Measurements from ENCODE around the gene WWOX.
"Not testable (repeated sequence)": the region's sequence is repeated elsewhere in the genome, so short reads cannot be mapped to it uniquely, and the experiment has no call there.

The WWOX gene

DNA sequence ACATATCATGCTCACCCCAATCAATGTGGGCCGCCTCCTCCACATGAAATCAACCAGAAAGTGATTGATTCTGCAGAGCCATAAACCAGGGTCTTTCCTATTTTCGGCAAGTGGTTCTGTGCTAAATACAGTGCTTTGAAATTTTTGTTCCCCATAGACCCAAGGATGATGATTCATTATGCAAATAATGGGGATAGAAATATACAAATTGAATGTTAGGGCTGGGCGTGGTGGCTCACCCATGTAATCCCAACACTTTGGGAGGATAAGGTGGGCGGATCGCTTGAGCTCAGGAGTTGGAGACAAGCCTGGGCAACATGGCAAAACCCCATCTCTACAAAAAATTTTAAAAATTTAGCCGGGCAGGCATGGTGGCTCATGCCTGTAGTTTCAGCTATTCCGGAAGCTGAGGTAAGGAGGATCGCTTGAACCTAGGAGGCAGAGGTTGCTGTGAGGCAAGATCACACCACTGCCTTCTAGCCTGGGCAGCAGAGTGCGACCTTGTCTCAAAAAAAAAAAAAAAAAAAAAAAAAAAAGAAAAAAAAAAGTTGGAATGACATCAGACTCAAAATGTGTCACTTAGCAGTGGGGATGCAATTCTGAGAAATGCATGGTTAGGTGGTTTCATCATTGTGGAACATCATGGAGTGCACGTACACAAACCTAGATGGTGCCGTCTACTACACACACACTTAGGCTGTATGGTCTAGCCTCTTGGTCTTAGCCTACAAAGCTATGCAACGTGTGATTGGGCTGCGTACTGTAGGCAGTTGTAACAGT lies 919.4 kb downstream of the WWOX start:
- no peak for DNase-seq (ENCODE audit: low read depth in 2 of 2)

DNA sequence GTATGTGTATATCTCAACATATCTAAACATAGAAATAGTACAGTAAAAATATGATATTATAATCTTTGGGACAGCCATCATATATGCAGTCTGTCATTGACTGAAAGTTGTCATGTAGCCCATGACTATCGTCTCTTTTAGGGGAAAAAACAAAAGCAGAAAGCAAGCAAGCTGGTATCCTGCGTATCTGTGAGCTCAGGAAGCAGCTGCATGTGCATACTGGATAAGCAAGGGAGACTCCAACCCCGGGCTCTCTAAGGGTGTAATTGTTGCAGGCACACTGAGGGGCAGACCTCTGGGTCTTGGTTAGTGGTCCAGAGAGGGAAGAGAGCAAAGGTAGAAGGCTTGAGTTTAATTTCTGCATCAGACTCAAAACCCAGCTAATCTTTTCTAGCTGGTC lies 920.0 kb downstream of the WWOX start:
- DNase-seq (ENCODE audit: low read depth in 2 of 2): no peak

DNA sequence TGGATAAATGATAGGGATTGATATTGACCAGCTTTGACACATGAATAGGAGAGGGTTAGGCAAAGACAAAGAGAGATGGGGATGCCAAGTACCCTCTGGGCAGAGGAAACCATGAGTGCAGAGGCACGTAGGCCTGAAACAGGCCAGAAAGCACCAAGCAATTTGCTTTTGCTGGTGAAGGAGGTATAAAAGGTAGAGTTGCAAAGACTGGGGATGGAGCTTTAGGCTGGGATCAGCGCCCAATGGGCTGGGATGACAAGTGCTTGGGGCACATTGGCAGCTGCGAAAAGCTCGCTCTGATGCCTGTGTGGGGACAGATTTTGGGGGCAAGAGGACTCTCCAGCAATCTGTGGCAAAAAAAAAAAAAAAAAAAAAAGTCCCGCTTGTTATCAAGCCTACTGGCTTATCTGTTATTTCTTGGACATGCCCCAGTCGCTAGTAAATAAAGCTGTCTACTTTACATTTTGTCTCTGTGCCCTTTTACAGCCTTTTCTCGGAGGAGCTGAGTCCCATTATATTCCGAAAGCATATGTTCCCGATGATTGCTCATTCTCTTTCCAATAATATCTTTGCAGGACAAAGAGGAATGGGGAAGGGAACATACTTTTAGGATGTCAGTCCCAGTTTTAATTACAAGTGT lies 922.7 kb downstream of the WWOX start:
- DNase-seq (ENCODE audit: low read depth in 2 of 2): no peak

DNA sequence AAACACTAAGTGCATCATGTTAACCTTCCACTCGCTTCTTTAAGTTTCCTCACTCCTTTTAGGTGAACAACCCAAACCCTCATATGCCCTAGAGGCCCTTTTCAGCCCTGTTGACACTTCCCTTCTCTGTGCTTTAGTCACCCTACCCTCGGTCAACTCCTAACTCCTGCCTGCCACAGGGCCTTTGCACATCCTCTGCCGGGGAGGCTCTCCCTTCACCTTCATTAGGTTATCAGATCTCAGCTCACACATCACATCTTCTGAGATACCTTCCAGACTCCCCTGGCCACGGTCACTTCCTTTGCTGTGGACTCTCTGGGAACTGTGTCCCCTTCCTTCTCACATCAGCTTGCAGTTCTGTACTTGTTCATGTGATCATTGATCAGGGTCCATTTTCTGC lies 926.7 kb downstream of the WWOX start:
- no peak for DNase-seq (ENCODE audit: low read depth in 2 of 2)

DNA sequence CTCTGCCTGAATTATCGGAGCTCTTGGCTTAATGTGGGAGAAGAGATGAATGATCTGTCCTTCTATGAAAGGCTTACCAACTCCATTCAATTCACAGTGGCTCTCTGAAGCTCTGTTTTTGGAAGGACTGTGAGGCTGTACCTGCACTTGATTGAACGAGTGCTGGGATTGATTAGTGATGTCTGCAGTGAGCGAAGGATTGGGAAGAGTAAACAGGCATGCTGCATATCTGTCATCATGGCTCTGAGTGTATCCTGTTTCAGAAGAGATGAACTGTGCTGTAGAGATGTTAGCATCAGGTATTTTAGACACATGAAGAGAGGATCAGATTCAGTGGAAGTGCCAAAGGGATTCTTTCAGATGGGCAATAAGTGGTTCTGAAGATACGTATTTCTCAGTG lies 937.1 kb downstream of the WWOX start:
- no peak for DNase-seq (ENCODE audit: low read depth in 2 of 2)

DNA sequence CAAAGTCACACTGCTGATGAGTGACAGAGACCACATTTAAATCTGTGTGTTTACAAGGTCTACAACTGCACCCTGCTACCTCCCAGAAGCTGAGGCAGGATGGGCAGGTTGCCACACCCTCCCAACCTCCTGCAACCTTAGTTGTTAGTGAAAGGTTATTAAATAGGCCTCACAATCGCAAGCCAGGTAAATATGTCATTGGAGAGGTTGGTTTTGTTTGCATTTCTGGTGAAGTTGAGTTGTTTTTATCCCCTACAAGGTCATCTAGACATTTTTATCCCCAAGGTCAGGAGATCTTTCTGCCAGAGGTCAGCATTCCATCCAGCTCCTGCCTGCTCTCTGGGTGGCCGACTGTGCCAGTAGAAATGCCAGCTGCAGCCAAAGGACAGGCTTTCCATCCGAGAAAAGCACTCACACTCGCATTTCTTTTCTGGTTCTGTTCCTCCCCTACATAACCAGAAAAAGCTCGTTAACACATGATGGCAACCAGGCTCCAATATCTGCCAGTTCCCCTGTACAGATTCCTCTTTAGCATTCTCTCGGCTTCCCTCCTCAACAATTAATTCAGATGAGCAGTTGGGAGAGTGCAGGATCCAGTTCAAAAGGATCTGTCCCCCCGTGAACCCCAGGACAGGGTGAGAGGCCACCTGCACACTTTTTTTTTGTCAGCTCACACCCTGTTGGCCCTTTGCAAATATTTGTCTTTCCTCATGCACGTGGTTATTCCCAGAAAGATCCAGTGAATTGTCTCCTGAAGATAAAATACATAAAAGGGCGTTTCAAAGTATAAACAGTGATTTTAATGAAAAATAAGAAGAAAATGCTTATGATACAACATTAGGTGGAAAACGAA lies 938.3 kb downstream of the WWOX start:
- no peak for DNase-seq (ENCODE audit: low read depth in 2 of 2)

DNA sequence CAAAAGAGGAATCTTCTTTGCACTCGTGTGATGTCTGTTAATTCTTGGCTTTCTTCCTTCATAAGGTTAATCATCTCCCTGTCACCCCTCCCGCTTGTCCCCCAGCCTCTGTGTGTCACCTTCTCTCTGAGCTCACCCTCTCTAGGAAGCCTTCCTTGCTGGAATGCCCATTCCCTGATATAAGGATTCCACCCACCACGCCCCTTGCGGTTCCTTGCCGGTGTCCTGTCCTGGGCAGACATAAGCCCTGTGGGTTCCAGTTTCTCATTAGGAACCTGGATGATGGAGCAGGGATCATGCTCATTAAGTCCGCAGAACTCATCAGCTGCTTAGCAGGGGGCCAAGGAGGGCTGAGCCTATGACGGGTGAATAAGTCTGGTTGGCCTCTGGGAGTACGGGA lies 941.8 kb downstream of the WWOX start:
- DNase-seq (ENCODE audit: low read depth in 2 of 2): no peak

DNA sequence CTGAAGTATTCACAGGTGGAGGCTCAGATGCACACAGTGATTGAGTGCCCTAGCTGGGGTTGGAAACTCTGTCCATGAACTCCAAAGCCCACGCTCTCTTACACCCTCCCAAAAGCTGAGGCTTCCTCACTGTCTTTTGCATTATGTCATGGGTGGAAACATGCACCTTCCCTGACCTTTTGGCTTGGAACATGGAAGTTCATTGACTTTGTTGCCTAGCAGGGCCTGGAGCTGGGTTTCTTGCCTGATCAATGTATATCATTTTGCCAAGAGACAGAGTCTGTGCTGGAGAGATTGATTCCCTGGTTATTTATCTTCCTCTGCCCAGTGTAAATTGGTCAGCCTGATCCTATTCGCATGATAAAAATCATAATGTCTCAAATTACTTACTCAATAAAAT lies 942.7 kb downstream of the WWOX start:
- DNase-seq (ENCODE audit: low read depth in 2 of 2): no peak

DNA sequence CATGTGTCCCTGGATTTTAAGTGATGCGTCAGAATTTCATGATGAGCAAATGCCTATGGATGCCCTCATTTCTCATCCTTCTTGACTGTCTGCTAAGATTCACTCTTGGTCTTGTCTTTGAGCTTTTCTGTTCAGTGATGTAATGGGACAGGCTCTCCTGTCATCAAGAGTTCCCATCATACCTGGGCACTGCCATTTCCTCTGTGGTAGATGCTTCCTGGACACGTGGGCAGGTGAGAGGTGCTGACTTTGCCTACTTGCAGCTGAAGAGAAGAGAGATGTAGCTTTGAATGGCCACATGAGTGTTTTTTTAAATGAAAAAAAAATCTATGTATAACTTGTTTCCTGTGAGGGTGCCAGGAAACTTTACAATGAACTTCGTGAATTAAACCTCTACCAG lies 943.4 kb downstream of the WWOX start:
- DNase-seq (ENCODE audit: low read depth in 2 of 2): no peak

DNA sequence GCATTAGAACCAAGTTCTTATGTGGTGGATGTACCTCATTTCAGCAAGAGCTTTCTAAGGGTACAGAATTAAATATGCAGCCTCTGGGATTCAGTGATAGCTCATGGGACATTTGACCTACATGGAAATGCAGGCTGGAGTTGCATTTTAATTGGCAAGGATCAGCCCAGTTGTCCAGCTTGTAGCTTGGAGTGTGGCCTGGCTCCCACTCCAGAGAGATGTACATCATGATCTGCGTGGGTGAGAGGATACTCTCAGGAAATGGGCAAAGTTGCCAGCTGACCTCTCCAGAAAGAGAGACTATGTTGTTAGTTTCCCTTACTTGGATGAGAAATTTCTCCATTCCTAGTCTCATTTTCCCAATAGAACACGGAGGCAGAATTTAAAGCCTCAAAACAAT lies 945.7 kb downstream of the WWOX start:
- DNase-seq (ENCODE audit: low read depth in 2 of 2): no peak

DNA sequence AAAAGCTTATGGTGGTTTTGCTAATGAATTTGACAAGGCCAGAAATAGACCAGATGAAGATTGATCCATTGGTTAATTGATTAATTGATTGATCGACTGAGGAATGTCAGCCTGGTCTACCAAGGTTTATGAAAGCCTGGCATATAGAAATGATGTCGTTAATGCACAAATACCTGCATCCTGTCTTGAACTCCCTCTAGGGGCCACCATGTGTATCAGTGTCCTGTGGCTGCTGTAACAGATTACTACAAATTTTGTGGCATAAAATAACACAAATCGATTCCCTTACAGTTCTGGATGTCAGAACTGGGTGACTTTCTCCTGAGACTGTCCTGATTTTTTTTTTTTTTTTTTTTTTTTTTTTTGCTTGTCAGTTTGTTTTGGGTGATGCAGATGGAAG lies 947.9 kb downstream of the WWOX start:
- no peak for DNase-seq (ENCODE audit: low read depth in 2 of 2)

DNA sequence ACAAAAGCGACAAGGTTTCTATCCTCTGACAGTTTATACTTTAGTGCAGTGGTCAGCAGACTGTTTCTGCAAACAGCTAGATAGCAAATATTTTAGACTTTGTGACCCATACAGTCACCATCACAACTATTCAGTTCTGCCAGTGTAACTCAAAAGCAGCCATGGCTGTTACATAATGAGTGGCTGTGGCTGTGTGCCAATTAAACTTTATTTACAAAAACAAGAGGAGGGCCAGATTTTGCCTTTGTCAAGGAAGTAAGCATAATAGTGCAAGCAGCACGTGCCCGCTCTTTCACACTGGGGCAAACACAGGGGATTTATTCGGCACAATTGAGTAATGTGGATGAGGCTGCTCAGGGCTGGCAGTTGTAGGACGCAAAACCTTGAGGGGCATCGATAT lies 949.6 kb downstream of the WWOX start:
- DNase-seq (ENCODE audit: low read depth in 2 of 2): no peak

DNA sequence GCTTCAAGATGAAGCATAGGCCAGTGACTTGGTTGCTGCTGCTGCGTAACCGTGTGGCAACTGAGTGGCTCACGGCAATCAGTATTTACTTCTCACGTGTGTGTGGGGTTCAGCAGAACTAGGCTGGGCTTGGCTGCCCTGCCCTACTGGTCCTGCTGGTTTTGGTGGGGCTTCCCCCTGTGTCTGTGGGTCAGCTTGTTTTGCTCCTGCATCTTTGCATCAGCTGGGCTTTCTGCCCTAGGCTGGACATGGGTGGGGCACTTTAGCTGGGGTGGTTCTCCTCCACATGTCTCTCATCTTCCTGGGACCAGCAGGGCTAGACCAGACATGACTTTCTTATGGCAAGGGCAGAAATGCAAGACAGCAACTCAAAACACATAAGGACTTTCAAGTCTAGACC lies 950.6 kb downstream of the WWOX start:
- no peak for DNase-seq (ENCODE audit: low read depth in 2 of 2)

DNA sequence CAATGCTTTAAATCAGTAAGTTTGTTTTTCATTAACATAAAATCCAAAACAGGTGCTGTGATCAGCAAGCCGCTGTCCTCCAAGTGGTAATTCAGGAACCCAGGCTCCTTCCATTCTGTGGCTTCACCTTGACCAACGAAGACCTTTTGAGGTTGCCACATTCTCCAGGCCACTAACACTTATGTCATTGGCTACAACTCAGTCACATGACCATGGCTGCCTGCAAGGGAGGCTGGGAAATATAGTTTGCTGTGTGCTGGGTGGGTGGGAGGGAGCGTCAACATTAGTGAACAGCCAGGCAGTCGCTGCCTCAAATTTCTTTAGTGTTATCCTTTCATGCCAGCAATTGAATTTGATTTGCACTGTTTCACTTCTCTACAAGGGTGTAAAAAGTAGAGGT lies 951.9 kb downstream of the WWOX start:
- DNase-seq (ENCODE audit: low read depth in 2 of 2): no peak

DNA sequence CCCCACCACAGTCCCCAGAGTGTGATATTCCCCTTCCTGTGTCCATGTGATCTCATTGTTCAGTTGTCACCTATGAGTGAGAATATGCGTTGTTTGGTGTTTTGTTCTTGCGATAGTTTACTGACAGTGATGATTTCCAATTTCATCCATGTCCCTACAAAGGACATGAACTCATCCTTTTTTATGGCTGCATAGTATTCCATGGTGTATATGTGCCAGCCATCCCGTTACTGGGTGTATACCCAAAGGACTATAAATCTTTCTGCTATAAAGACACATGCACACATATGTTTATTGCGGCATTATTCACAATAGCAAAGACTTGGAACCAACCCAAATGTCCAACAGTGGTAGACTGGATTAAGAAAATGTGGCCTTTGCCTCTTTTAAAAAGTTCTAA lies 952.7 kb downstream of the WWOX start:
- DNase-seq (ENCODE audit: low read depth in 2 of 2): not testable (repeated sequence)

DNA sequence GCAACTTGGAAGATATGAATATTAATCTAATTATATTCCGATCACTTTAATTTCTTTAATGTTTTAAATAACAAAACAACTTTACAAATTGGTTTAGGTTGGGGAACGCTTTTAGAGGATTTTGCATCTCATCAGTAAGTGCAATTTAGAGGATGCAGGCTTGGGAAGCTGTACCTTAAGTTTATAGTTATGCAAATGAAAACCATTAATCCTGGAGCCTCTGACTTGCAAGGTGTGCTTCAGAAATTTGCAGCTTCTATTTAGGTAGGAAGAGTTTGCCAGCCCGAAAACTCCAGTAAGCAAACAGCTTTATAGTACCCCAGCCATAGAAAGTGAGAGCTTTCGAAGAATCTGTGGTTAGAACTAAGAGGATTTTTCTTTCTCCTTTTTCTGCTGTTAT lies 954.1 kb downstream of the WWOX start:
- DNase-seq (ENCODE audit: low read depth in 2 of 2): no peak

DNA sequence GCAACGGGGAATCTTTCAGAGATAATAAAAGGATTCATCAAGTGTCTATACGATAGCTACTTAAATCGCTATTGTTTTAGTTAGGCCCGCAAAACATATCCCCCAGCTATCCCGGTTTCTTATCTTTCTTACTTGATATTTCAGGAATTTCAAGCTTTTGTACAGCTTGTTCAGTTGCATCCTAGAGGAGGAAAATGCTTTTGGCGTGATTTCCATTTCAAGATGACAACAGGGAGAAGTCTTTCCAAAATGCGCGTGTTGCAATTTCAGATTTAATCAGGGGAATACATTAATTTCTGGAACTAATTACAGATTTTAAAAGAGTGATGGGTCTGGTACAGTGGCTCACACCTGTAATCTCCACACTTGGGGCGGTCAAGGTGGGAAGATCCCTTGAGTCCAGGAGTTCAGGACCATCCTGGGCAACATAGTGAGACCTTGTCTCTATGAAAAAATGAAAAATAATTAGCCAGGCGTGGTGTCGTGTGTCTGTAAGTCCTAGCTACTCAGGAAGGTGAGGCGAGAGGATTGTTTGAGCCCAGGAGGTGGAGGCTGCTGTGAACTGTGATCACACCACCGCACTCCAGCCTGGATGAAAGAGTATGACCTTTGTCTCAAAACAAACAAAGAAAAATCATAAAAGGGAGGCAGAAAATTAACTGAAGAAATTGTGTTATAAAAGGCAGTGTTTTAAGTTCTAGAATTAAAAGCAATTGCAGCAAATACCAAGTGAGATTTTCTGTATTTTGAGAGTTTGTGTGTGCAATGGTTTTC lies 954.9 kb downstream of the WWOX start:
- no peak for DNase-seq (ENCODE audit: low read depth in 2 of 2)

DNA sequence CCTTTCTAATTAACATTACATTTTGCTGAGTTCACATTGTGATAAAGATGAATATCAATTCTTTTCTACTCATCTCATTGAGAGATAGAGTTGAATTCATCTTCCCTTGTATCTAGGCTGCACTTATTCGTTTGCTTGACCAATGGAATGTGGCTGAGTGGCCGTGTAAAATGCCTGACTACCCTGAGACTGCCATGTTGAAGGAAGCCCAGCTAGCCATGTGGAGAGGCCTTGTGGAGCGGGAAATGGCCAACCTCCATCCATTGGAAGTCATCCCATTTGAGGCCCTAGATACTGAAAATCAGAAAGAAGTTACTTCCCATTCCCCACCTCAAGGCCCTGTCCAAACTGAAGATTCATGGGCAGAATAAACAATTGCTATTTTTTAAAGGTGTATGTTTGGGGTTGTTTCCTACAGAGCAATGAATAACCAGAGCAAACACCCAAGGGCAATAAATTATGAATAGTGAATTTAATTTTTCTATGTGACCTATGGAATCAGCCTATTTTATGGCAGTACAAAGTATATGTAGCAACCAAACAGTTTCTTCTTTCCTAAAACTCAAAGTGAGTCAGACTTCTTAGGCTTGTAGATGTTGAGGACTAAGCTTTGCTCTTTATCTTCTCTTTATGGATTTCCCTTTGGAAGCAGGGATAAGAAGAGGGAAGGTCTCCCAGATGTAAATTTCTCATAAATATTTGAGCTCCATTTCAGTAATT lies 956.0 kb downstream of the WWOX start:
- no peak for DNase-seq (ENCODE audit: low read depth in 2 of 2)

DNA sequence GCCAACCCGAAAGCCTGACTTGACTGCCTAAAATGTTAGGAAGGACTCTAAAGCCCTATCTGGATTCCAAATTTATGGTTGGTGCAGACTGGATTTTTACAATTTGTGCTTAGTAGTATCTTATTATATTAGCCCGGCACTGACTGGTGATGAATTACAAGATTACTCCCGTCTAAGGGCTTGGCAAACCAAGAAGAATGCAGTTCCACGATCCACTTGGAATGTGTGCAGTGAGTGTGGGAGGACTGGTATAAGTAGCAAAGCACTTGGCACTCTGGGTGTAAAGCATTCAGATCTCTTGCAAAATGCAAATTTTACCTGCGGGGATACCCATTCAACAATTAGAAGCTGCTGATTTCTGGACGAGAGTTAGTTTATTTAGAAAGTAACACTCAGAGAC lies 961.7 kb downstream of the WWOX start:
- DNase-seq (ENCODE audit: low read depth in 2 of 2): no peak

DNA sequence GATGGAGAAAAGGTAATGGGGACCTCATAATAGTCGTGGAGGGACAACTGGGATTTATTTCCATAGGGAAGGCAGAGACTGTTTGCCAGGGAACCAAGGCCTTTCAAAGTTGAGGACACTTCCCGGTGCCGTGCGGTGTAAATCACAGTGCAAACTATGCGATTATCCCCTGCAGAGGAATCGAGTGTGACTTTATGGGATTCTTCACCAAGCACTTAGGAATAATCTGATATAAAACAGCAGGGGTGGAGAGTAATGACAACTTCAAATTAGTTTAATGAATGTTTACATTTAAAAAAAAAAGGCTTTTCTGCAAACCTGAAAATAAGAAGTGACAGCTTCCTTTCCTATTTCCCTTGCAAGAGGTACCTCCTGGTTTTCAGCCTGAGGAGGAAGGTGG lies 962.9 kb downstream of the WWOX start:
- DNase-seq (ENCODE audit: low read depth in 2 of 2): no peak

DNA sequence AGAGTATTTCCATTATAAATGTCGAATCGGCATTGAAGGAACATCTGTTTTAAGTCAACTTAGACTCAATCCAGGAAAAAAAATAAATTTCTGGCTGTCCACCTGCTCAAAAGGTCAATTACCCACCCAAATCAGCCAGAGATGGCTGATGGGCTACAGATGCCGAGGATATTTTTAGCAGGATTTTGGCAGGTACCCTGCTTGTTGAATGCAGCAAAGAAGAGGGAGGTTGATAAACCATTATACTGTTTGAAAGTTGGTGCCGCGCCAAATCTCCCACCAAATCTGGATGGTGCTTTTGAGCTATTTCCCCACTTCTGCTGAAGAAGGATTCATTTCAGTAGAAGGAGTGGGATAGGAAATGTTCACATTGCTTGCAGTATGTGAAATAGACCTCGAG lies 963.4 kb downstream of the WWOX start:
- no peak for DNase-seq (ENCODE audit: low read depth in 2 of 2)
